ENCODE results near the gene PODXL. TPM values are rescaled to one million over a fixed set of nuclear protein-coding genes. Genes with fewer than 3 reads are reported as not detected.

PODXL gene
- polyA plus RNA-seq, 2 donors = 3.4 to 3.5 TPM

DNA sequence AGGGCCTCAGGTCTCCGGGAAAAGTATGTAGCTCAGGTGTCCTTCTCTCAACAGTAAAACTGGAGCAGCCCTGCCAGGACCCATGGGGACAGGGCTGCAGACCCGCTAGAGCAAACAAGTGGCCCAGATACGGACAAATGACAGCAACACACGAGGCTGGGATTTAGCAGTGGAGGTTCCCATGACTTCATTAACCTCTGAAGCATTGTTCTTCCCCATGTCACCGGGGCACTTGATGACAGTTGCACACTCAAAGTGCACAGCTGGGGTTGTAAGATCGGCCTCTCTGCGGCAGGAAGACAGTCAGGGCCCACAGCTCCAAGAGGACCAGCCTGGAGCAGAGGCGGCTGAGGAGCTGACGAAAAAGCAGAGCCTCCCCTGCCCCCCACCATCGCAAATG, 12.5 kb upstream of the PODXL start:
- 65 to 71% methylated on average over 10 of the region's 10 CpGs for WGBS, 2 donors
- peak overlapping the region in 1 of 2 donors; percentile 35 for H3K27ac ChIP-seq (ENCODE audit: low read depth in 2 of 2, low read length in 1 of 2)
- H3K27me3 ChIP-seq (ENCODE audit: control insufficient read depth in 1 of 2, insufficient read depth in 2 of 2, low read length in 2 of 2) = no peaks in the 10 kb centered on the region
- H3K36me3 ChIP-seq (ENCODE audit: control insufficient read depth in 2 of 2, insufficient read depth in 2 of 2, low read length in 1 of 2) = no peaks in the 10 kb centered on the region
- no peaks in the 10 kb centered on the region for H3K4me1 ChIP-seq (ENCODE audit: control insufficient read depth in 2 of 2, insufficient read depth in 2 of 2, low read length in 1 of 2)
- no peaks in the 10 kb centered on the region for H3K9me3 ChIP-seq (ENCODE audit: control insufficient read depth in 2 of 2, insufficient read depth in 1 of 2, low read depth in 1 of 2, low read length in 1 of 2)
- H3K4me3 ChIP-seq (ENCODE audit: low read depth in 1 of 2, low read length in 2 of 2) = no peak overlapping the region

DNA sequence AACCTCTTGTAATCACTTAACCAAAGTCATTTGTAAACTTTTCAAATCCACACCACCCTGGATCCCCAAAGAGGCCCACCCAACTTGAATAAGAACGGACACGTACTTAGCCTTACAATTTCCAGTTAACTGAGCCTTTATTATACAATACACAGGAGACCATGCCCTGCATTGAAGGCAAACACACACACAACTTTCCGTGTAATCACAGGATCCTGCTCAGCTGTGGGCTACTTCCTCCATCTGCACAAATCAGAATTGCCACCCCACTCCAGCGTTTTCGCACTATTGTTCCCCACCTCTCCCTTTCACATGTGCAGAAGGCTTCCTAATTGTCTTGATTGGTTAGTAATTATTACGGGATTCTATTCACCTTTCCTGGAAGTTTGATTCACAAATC, 12.1 kb upstream of the PODXL start:
- no peak overlapping the region for H3K4me3 ChIP-seq (ENCODE audit: low read depth in 1 of 2, low read length in 2 of 2)
- H3K36me3 ChIP-seq (ENCODE audit: control insufficient read depth in 2 of 2, insufficient read depth in 2 of 2, low read length in 1 of 2) = no peaks in the 10 kb centered on the region
- no peak overlapping the region for H3K27ac ChIP-seq (ENCODE audit: low read depth in 2 of 2, low read length in 1 of 2)
- 73 to 80% methylated on average over 6 of the region's 6 CpGs for WGBS, 2 donors
- H3K4me1 ChIP-seq (ENCODE audit: control insufficient read depth in 2 of 2, insufficient read depth in 2 of 2, low read length in 1 of 2) = no peaks in the 10 kb centered on the region
- H3K9me3 ChIP-seq (ENCODE audit: control insufficient read depth in 2 of 2, insufficient read depth in 1 of 2, low read depth in 1 of 2, low read length in 1 of 2) = no peaks in the 10 kb centered on the region
- no peaks in the 10 kb centered on the region for H3K27me3 ChIP-seq (ENCODE audit: control insufficient read depth in 1 of 2, insufficient read depth in 2 of 2, low read length in 2 of 2)

DNA sequence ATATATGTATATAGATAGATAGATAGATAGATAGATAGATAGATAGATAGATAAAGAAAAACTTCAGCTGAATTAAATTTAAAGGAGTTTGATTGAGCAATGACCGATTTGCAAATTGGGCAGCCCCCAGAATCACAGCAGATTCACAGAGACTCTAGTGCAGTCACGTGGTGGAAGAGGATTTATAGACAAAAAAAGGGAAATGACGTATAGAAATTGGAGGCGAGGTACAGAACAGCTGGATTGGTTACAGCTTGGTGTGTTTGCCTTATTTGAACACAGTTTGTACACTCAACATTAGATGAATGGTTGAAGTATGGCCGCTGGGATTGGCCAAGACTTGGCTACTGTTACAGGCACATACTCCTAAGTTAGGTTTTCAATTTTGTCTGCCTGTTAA, 8.2 kb upstream of the PODXL start:
- WGBS, 2 donors = 62 to 72% methylated on average over 5 of the region's 5 CpGs
- no peaks in the 10 kb centered on the region for H3K27me3 ChIP-seq (ENCODE audit: control insufficient read depth in 1 of 2, insufficient read depth in 2 of 2, low read length in 2 of 2)

DNA sequence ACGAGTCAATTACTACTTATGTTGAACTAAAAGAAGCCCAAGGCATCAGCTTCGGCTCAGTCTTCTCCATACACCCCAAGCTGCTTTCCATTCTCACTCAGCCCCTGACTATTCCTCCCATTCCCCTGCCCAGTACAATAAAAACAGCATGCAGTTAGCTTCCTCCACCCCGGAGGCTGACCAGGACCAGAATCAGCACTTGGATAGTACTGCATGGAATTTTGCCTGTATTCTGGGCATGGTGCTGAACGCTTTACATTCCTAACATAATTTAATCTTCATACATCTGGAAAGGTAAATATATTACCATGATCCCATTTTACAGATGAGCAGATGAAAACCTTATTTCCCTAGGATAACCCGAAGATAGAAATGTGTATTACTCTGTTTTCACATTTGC, 7.5 kb upstream of the PODXL start:
- Histone ChIP-seq H3K27me3 (ENCODE audit: control insufficient read depth in 1 of 2, insufficient read depth in 2 of 2, low read length in 2 of 2) (no peaks in the 10 kb centered on the region), H3K36me3 (ENCODE audit: control insufficient read depth in 2 of 2, insufficient read depth in 2 of 2, low read length in 1 of 2) (no peaks in the 10 kb centered on the region), H3K9me3 (ENCODE audit: control insufficient read depth in 2 of 2, insufficient read depth in 1 of 2, low read depth in 1 of 2, low read length in 1 of 2) (no peaks in the 10 kb centered on the region), H3K4me3 (ENCODE audit: low read depth in 1 of 2, low read length in 2 of 2) (no peak overlapping the region), H3K4me1 (ENCODE audit: control insufficient read depth in 2 of 2, insufficient read depth in 2 of 2, low read length in 1 of 2) (no peaks in the 10 kb centered on the region), H3K27ac (ENCODE audit: low read depth in 2 of 2, low read length in 1 of 2) (no peak overlapping the region)
- WGBS, 2 donors = 87 to 88% methylated on average over 5 of the region's 5 CpGs

More for the DNA sequence above, 8.2 kb upstream of the PODXL start:
- Histone ChIP-seq H3K9me3 (ENCODE audit: control insufficient read depth in 2 of 2, insufficient read depth in 1 of 2, low read depth in 1 of 2, low read length in 1 of 2) (no peaks in the 10 kb centered on the region), H3K27ac (ENCODE audit: low read depth in 2 of 2, low read length in 1 of 2) (no peak overlapping the region), H3K4me1 (ENCODE audit: control insufficient read depth in 2 of 2, insufficient read depth in 2 of 2, low read length in 1 of 2) (no peaks in the 10 kb centered on the region), H3K4me3 (ENCODE audit: low read depth in 1 of 2, low read length in 2 of 2) (no peak overlapping the region), H3K36me3 (ENCODE audit: control insufficient read depth in 2 of 2, insufficient read depth in 2 of 2, low read length in 1 of 2) (no peaks in the 10 kb centered on the region)

DNA sequence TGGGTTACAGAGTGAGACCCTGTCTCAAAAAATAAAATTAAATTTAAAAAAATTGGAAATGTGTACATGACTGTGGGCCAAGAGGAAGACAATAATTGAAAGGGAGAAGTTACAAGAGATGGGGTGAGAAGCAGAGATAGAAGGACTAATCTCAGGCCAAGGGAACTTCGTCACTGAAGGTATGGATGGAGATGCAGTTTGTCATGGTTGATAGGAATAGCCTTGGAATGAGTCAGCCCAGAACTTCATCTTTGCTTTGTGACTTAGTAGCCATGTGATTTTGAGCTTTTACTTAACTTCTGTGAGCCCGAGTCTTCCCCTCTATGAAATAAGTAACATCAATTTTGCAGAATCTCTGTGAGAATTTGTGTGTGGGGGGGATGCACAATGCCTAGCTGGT, 6.5 kb upstream of the PODXL start:
- Histone ChIP-seq H3K9me3 (ENCODE audit: control insufficient read depth in 2 of 2, insufficient read depth in 1 of 2, low read depth in 1 of 2, low read length in 1 of 2) (no peaks in the 10 kb centered on the region), H3K4me3 (ENCODE audit: low read depth in 1 of 2, low read length in 2 of 2) (no peak overlapping the region), H3K27me3 (ENCODE audit: control insufficient read depth in 1 of 2, insufficient read depth in 2 of 2, low read length in 2 of 2) (no peaks in the 10 kb centered on the region), H3K4me1 (ENCODE audit: control insufficient read depth in 2 of 2, insufficient read depth in 2 of 2, low read length in 1 of 2) (no peaks in the 10 kb centered on the region), H3K36me3 (ENCODE audit: control insufficient read depth in 2 of 2, insufficient read depth in 2 of 2, low read length in 1 of 2) (no peaks in the 10 kb centered on the region), H3K27ac (ENCODE audit: low read depth in 2 of 2, low read length in 1 of 2) (no peak overlapping the region)
- 89 to 94% methylated on average over 2 of the region's 2 CpGs for WGBS, 2 donors

DNA sequence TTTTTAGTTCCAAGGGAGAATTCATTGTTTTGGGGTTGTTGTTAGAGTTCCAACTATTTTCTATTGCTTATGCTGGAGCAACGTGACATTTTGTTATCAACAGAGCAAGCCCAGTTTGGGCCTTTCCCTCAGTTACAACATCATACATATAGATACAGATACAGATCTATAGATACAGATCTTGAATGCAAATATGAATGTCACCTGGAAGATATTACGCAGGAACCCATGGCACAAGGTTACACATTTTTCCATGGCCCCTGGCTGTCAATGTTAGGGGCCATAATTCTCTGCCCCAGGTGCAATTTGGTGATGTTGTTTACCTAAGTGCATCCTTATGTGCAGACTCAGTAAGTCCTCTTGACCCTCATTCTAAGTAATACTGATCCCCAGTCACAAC, 3.6 kb upstream of the PODXL start:
- H3K36me3 ChIP-seq (ENCODE audit: control insufficient read depth in 2 of 2, insufficient read depth in 2 of 2, low read length in 1 of 2) = no peaks in the 10 kb centered on the region
- WGBS, 2 donors = 83 to 93% methylated on average over 2 of the region's 2 CpGs
- H3K4me1 ChIP-seq (ENCODE audit: control insufficient read depth in 2 of 2, insufficient read depth in 2 of 2, low read length in 1 of 2) = peaks cover 3 to 6% of the 10 kb centered on the region in 2 donors
- no peak overlapping the region for H3K27ac ChIP-seq (ENCODE audit: low read depth in 2 of 2, low read length in 1 of 2)
- H3K27me3 ChIP-seq (ENCODE audit: control insufficient read depth in 1 of 2, insufficient read depth in 2 of 2, low read length in 2 of 2) = no peaks in the 10 kb centered on the region
- H3K9me3 ChIP-seq (ENCODE audit: control insufficient read depth in 2 of 2, insufficient read depth in 1 of 2, low read depth in 1 of 2, low read length in 1 of 2) = no peaks in the 10 kb centered on the region
- H3K4me3 ChIP-seq (ENCODE audit: low read depth in 1 of 2, low read length in 2 of 2) = no peak overlapping the region

DNA sequence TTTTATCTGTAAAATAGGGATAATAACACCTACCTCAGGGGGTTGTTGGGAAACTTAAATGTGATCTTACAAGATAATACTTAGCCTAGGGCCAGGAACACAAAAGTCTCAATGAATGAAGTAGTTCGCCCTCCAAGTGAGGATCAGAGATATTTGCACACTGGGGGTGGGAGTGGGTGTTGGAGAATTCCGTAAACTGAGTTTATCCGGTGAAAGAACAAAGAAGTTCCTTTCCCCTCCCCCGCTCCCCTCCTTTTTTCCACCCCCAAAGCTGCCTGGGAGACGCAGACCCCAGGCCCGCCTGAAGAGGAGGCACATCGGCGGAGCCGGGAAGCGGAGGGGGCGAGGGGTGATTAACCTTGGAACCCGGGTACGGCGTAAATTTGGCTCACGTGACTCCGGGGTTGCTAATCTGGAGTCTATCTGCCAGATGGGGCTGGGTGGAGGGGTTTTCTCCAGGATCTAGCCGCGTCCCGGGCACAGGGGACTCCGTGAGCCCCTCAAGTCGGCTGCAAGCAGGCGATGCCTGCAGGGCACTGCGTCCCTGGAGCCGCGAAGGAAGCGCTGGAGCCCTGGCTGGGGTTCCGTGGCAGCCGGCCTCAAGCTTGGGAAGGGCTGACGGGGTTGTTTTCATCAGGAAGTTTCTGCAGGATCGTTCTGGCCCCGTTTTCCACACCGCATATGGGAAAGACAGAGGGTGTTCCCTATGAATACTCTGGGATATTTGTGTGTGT, 1.4 kb upstream of the PODXL start:
- H3K4me1 ChIP-seq (ENCODE audit: control insufficient read depth in 2 of 2, insufficient read depth in 2 of 2, low read length in 1 of 2) = peaks cover 3 to 6% of the 10 kb centered on the region in 2 donors
- 3 to 5% methylated on average over 31 to 32 of the region's 32 CpGs for WGBS, 2 donors
- H3K36me3 ChIP-seq (ENCODE audit: control insufficient read depth in 2 of 2, insufficient read depth in 2 of 2, low read length in 1 of 2) = no peaks in the 10 kb centered on the region
- H3K4me3 ChIP-seq (ENCODE audit: low read depth in 1 of 2, low read length in 2 of 2) = peak overlapping the region in 1 of 2 donors; percentile 46
- H3K27me3 ChIP-seq (ENCODE audit: control insufficient read depth in 1 of 2, insufficient read depth in 2 of 2, low read length in 2 of 2) = no peaks in the 10 kb centered on the region
- H3K27ac ChIP-seq (ENCODE audit: low read depth in 2 of 2, low read length in 1 of 2) = peak overlapping the region in 1 of 2 donors; percentile 3
- H3K9me3 ChIP-seq (ENCODE audit: control insufficient read depth in 2 of 2, insufficient read depth in 1 of 2, low read depth in 1 of 2, low read length in 1 of 2) = no peaks in the 10 kb centered on the region

DNA sequence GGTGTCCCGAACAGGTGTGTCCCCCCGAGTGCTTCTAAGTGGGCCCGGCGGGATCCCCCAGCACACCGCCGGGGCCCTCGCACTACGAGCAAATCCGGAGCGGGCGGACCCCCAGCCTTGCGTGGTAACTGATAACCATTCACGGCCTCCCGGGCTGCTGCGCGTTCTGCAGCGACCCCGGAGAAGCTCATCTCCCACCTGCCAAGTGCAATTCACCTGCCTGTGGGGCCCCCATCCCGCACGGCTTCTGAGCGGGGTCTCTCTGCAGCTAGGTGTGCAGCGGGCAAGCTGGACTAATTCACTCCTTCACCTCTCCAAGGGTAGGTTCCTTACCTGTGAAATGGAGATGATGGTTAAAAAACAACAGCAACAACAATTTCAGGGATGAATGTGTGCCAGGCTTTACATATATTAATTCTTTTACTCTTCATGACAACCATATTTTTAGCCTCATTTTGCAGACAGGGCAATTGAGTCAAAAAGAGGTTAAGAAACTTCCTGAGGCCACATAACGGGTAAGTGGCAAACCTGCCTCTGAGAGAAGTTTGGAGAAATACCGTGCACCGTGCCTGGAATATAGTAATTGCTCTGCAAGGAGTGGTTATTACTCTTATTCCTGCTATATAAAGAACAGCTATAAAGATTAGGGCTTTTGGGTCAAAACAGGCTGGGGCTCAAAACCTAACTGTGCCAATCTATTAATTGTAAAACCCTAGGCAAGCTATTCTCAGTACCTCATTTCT, 652 bp upstream of the PODXL start:
- Histone ChIP-seq H3K36me3 (ENCODE audit: control insufficient read depth in 2 of 2, insufficient read depth in 2 of 2, low read length in 1 of 2) (no peaks in the 10 kb centered on the region), H3K4me1 (ENCODE audit: control insufficient read depth in 2 of 2, insufficient read depth in 2 of 2, low read length in 1 of 2) (peaks cover 3 to 6% of the 10 kb centered on the region in 2 donors), H3K27me3 (ENCODE audit: control insufficient read depth in 1 of 2, insufficient read depth in 2 of 2, low read length in 2 of 2) (no peaks in the 10 kb centered on the region), H3K9me3 (ENCODE audit: control insufficient read depth in 2 of 2, insufficient read depth in 1 of 2, low read depth in 1 of 2, low read length in 1 of 2) (no peaks in the 10 kb centered on the region), H3K27ac (ENCODE audit: low read depth in 2 of 2, low read length in 1 of 2) (no peak overlapping the region), H3K4me3 (ENCODE audit: low read depth in 1 of 2, low read length in 2 of 2) (peak overlapping the region; percentile 30 to 46)
- 1 to 2% methylated on average over 19 to 25 of the region's 25 CpGs for WGBS, 2 donors

DNA sequence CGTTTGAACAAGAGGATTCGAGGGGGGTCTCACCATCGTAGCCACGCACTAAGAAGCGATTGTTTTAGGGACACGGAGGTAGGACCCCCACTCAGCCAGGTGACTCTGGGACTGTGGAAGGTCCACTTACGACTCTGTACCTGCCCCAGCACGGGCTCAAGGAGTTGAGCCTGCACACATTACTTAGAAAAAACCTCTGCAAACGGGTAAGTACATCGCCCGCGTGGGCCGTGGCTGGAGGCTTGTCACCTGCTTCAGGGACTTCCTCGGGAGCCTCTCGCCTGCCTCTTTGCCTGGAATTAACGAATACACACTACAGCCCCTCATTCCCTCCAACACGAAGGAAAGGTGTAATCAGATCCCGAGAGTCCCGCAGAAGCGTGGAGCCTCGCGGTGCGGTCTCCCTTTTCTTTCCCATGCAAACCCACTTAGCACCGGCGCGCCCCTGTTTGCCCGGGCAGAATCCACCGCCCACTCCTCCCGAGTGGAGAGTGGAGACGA, 826 bp downstream of the PODXL start:
- Histone ChIP-seq H3K9me3 (ENCODE audit: control insufficient read depth in 2 of 2, insufficient read depth in 1 of 2, low read depth in 1 of 2, low read length in 1 of 2) (no peaks in the 10 kb centered on the region), H3K4me3 (ENCODE audit: low read depth in 1 of 2, low read length in 2 of 2) (peak overlapping the region; percentile 46 to 56), H3K27me3 (ENCODE audit: control insufficient read depth in 1 of 2, insufficient read depth in 2 of 2, low read length in 2 of 2) (no peaks in the 10 kb centered on the region), H3K4me1 (ENCODE audit: control insufficient read depth in 2 of 2, insufficient read depth in 2 of 2, low read length in 1 of 2) (peaks cover 3 to 6% of the 10 kb centered on the region in 2 donors), H3K27ac (ENCODE audit: low read depth in 2 of 2, low read length in 1 of 2) (peak overlapping the region in 1 of 2 donors; percentile 26), H3K36me3 (ENCODE audit: control insufficient read depth in 2 of 2, insufficient read depth in 2 of 2, low read length in 1 of 2) (no peaks in the 10 kb centered on the region)
- WGBS, 2 donors = 5 to 6% methylated on average over 30 of the region's 30 CpGs

Data from esophagus (tissue), 2 donors.